Measurements from ENCODE around the gene SP2. TPM values are rescaled to one million over a fixed set of nuclear protein-coding genes. Genes with fewer than 3 reads are reported as not detected.

SP2 gene
- total RNA-seq, 2 experiments from 2014 or later = 15.7 to 19.8 TPM

DNA sequence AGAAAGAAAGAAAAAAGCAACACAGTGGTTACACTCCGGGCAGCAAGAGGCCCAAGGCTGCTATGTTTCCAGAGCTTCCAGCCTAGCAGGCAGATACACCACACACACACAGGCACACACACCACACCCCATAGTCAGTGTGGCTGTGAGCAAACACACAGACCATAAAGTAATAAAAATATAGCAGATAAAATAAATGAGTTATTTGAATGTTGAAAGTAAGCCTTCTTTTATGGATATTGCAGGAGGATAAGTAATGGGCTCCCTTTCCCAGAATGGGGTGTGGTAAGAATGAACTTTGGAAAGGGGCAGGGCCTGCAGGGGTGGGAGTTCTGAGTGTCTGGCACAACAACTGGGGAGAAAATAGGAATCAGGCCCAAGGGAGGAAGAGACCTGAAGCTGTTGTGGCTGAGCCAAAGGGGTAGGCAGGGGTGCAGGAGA, 70.1 kb downstream of the SP2 start:
- no peak overlapping the region for H3K27ac Mint-ChIP-seq
- H3K9me3 Mint-ChIP-seq (ENCODE audit: low read depth) = no peaks in the 10 kb centered on the region
- intact Hi-C loops (cut with DNase I, micrococcal nuclease) = no loop called here
- ChIA-PET POLR2A (no interaction called here), CTCF (interaction anchor here (0.6 to 8.2 kb wide), 2 partner anchors 20 to 33 kb away, joined by 3 to 222 read pairs; partner anchors contain the start of gene PNPO)
- no peaks in the 10 kb centered on the region for H3K36me3 Mint-ChIP-seq (ENCODE audit: low read depth)
- no peaks in the 10 kb centered on the region for H3K27me3 Mint-ChIP-seq
- ATAC-seq (no peak), DNase-seq (no peak)
- no peak overlapping the region for H3K4me3 Mint-ChIP-seq
- H3K4me1 Mint-ChIP-seq = peaks cover 9% of the 10 kb centered on the region

GRCh38 chr17:47967607-47968252, 71.7 kb downstream of the SP2 start:
- ChIA-PET POLR2A (no interaction called here), CTCF (interaction anchor here (1.0 to 8.2 kb wide), 4 partner anchors 11 to 137 kb away, joined by 3 to 222 read pairs (median 15); partner anchors contain the start of gene PNPO)
- intact Hi-C loops (cut with DNase I, micrococcal nuclease) = no loop called here
- H3K9me3 Mint-ChIP-seq (ENCODE audit: low read depth) = no peaks in the 10 kb centered on the region
- ATAC-seq = no peak
- peaks cover 19% of the 10 kb centered on the region for H3K4me1 Mint-ChIP-seq
- H3K27me3 Mint-ChIP-seq = no peaks in the 10 kb centered on the region
- H3K4me3 Mint-ChIP-seq = no peak overlapping the region
- H3K36me3 Mint-ChIP-seq (ENCODE audit: low read depth) = no peaks in the 10 kb centered on the region
- no peak for DNase-seq
- H3K27ac Mint-ChIP-seq = no peak overlapping the region

DNA sequence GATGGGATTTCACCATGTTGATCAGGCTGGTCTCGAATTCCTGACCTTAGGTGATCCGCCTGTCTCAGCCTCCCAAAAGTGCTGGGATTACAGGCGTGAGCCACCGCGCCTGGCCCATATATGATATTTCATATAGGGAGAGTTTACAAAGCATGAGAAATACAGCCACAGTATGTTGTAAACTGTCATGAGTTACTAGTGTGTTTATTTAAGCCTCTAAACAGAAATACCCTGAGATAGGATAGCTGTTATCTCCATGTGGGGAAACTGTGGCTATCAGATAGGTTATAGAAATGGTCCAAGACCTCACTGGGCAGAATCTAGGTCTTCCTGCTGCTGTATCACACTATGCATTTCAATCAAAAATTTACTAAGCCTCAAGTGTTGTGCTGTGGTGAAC, 72.8 kb downstream of the SP2 start:
- Mint-ChIP-seq H3K36me3 (ENCODE audit: low read depth) (peaks cover 1% of the 10 kb centered on the region), H3K27me3 (no peaks in the 10 kb centered on the region), H3K9me3 (ENCODE audit: low read depth) (no peaks in the 10 kb centered on the region), H3K4me1 (peaks cover 21% of the 10 kb centered on the region), H3K27ac (no peak overlapping the region), H3K4me3 (no peak overlapping the region)
- ChIA-PET CTCF (interaction anchor here (0.6 to 8.2 kb wide), 8 partner anchors 11 to 138 kb away, joined by 3 to 222 read pairs (median 8); partner anchors contain the start of genes PNPO and SCRN2), POLR2A (interaction anchor here (3.3 kb wide), 1 partner anchor 73 kb away, joined by 22 read pairs; the partner anchor contains the start of gene SP2)
- DNase-seq (no peak), ATAC-seq (no peak)
- intact Hi-C loops (cut with DNase I, micrococcal nuclease) = no loop called here

DNA sequence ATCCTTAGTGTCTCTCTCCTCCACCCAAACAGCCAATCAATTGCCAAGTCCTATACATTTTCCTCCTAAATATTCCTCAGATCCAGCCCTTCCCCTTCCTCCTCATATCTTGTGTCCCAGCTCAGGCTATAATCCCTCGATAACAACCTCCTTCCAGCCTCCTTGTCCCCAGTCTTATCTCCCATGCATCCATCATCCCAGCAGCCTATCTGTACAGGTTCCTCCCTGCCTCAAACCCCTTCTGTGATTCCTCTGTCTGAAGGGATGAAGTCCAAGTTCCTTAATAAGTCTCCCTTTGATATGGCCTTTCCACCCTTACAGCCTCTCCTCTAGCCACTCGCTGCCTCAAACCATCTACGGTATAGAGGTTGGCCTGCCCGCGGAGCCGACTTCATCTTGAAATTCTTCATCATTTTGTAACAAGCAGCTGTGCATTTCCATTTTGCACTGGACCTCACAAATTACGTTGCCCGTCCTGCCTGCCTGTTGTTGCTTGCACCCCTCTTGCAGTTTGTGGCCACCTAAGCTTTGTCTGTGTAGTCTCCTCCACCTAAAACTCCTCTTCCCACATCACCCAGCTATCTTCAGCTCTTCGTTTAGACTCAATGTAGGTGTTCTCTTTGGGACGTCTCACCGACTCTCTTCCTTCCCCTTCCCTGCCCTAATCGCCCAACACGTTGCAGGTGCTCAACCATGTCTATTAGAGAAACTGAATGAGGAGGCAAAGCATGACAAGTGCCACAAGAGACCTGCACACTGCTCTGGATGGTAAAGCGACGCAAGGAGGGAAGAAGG, 74.1 kb downstream of the SP2 start:
- POLR2A ChIA-PET = interaction anchor here (0.8 to 3.3 kb wide), 4 partner anchors 20 to 75 kb away, joined by 6 to 22 read pairs (median 11); partner anchors contain the start of genes PNPO and SP2
- Mint-ChIP-seq H3K27me3 (no peaks in the 10 kb centered on the region), H3K4me1 (peaks cover 21% of the 10 kb centered on the region), H3K27ac (peak overlapping the region; percentile 69), H3K9me3 (ENCODE audit: low read depth) (no peaks in the 10 kb centered on the region), H3K36me3 (ENCODE audit: low read depth) (peaks cover 13% of the 10 kb centered on the region), H3K4me3 (peak overlapping the region; percentile 97)
- DNase-seq (no peak), ATAC-seq (no peak)
- intact Hi-C loops (cut with DNase I, micrococcal nuclease) = loop anchor here (1.0 to 2.0 kb wide), 11 partner anchors 21 to 321 kb away; partner anchors contain the start of genes NFE2L1 (in 2 of the 2), PNPO (in 2 of the 2), SCRN2 (in 2 of the 2) and SP2 (in 2 of the 2)
- CTCF ChIA-PET = interaction anchor here (0.6 to 8.2 kb wide), 30 partner anchors 9 to 640 kb away, joined by 3 to 222 read pairs (median 4); partner anchors contain the start of genes PNPO, PRR15L, SCRN2 and SP2

GRCh38 chr17:47970725-47971499, 74.9 kb downstream of the SP2 start, which contains the start of gene CDK5RAP3:
CDK5RAP3 (plus strand) TSS chr17:47971113; CDS start chr17:47971147, 34 bp downstream.
- H3K4me3 Mint-ChIP-seq = peak within 1 kb of the TSS; percentile 97
- H3K4me1 Mint-ChIP-seq = peaks cover 21% of the 10 kb centered on the region
- peaks cover 18% of the 10 kb centered on the region for H3K36me3 Mint-ChIP-seq (ENCODE audit: low read depth)
- no peaks in the 10 kb centered on the region for H3K9me3 Mint-ChIP-seq (ENCODE audit: low read depth)
- DNase-seq (peak; percentile 100), ATAC-seq (peak; percentile 100)
- POLR2A ChIA-PET = interaction anchor here (1.5 to 3.3 kb wide), 3 partner anchors 24 to 75 kb away, joined by 7 to 22 read pairs (median 15); partner anchors contain the start of genes PNPO and SP2
- CTCF ChIA-PET = interaction anchor here (0.6 to 8.2 kb wide), 40 partner anchors 9 to 1737 kb away, joined by 3 to 222 read pairs (median 4); partner anchors contain the start of genes PNPO, PRR15L, SLC35B1 and SP2
- intact Hi-C loops (cut with DNase I, micrococcal nuclease) = loop anchor here (1.0 to 2.0 kb wide), 11 partner anchors 22 to 322 kb away; partner anchors contain the start of genes NFE2L1 (in 2 of the 2), PNPO (in 2 of the 2), SCRN2 (in 2 of the 2) and SP2 (in 2 of the 2)
- no peaks in the 10 kb centered on the region for H3K27me3 Mint-ChIP-seq
- peak within 1 kb of the TSS; percentile 94 for H3K27ac Mint-ChIP-seq

GRCh38 chr17:47973541-47973940, 77.5 kb downstream of the SP2 start:
- H3K27me3 Mint-ChIP-seq = no peaks in the 10 kb centered on the region
- peaks cover 21% of the 10 kb centered on the region for H3K4me1 Mint-ChIP-seq
- H3K4me3 Mint-ChIP-seq = no peak overlapping the region
- POLR2A ChIA-PET = interaction anchor here (1.5 kb wide), 1 partner anchor 78 kb away, joined by 3 read pairs; no protein-coding TSS in a partner anchor
- CTCF ChIA-PET = interaction anchor here (8.2 kb wide), 1 partner anchor 28 kb away, joined by 222 read pairs; the partner anchor contains the start of gene PNPO
- intact Hi-C loops (cut with DNase I, micrococcal nuclease) = no loop called here
- no peak overlapping the region for H3K27ac Mint-ChIP-seq
- peaks cover 30% of the 10 kb centered on the region for H3K36me3 Mint-ChIP-seq (ENCODE audit: low read depth)
- H3K9me3 Mint-ChIP-seq (ENCODE audit: low read depth) = no peaks in the 10 kb centered on the region
- DNase-seq (no peak), ATAC-seq (no peak)

DNA sequence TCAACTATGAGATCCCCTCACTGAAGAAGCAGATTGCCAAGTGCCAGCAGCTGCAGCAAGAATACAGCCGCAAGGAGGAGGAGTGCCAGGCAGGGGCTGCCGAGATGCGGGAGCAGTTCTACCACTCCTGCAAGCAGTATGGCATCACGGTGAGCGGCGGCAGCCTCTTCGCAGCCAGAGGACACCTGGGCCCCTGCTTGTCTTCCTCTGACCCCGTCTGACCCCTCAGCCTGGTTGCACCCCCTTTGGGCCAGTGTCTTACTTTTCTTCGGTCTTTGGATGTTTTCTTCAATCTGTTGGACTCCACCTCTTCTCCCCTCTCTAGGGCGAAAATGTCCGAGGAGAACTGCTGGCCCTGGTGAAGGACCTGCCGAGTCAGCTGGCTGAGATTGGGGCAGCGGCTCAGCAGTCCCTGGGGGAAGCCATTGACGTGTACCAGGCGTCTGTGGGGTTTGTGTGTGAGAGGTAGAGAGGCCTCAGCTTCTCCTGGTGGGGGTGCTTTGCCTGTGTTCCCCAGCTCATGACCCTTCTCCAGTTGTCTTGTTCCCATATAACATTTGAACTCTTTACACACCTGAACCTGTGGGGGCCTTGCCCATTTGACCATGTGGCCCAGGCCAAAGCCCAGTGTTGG, 79.3 kb downstream of the SP2 start:
- no peak for ATAC-seq
- peaks cover 14% of the 10 kb centered on the region for H3K4me1 Mint-ChIP-seq

DNA sequence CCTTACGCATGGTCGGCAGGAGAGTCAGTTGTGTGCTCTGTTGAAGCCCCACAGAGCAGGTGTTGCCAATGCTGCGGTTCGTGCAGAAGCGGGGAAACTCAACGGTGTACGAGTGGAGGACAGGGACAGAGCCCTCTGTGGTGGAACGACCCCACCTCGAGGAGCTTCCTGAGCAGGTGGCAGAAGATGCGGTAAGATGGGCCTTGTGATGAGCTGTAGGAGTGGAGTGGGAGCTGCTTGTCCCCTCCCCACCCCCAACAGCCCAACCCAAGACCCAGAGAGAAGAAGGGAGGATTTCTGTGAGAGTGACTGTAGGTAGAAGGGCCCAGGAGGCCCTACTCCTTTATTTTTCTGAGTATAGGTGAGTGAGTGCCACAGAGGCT, 79.8 kb downstream of the SP2 start:
- H3K4me1 Mint-ChIP-seq = peaks cover 12% of the 10 kb centered on the region
- ATAC-seq (no peak), DNase-seq (no peak)
- CTCF ChIA-PET = interaction anchor here (0.5 to 4.5 kb wide), 6 partner anchors 17 to 637 kb away, joined by 3 to 28 read pairs (median 3); partner anchors contain the start of gene PNPO
- no peaks in the 10 kb centered on the region for H3K9me3 Mint-ChIP-seq (ENCODE audit: low read depth)
- H3K4me3 Mint-ChIP-seq = no peak overlapping the region
- no peak overlapping the region for H3K27ac Mint-ChIP-seq
- POLR2A ChIA-PET = no interaction called here
- peaks cover 39% of the 10 kb centered on the region for H3K36me3 Mint-ChIP-seq (ENCODE audit: low read depth)
- H3K27me3 Mint-ChIP-seq = no peaks in the 10 kb centered on the region
- intact Hi-C loops (cut with DNase I, micrococcal nuclease) = no loop called here

More for the DNA sequence above, 79.3 kb downstream of the SP2 start:
- no peak for DNase-seq
- no peaks in the 10 kb centered on the region for H3K9me3 Mint-ChIP-seq (ENCODE audit: low read depth)
- CTCF ChIA-PET = interaction anchor here (1.0 to 4.5 kb wide), 3 partner anchors 18 to 44 kb away, joined by 3 to 28 read pairs (median 4); partner anchors contain the start of gene PNPO
- H3K36me3 Mint-ChIP-seq (ENCODE audit: low read depth) = peaks cover 38% of the 10 kb centered on the region
- POLR2A ChIA-PET = no interaction called here
- H3K27ac Mint-ChIP-seq = no peak overlapping the region
- H3K27me3 Mint-ChIP-seq = no peaks in the 10 kb centered on the region
- intact Hi-C loops (cut with DNase I, micrococcal nuclease) = no loop called here
- H3K4me3 Mint-ChIP-seq = no peak overlapping the region

DNA sequence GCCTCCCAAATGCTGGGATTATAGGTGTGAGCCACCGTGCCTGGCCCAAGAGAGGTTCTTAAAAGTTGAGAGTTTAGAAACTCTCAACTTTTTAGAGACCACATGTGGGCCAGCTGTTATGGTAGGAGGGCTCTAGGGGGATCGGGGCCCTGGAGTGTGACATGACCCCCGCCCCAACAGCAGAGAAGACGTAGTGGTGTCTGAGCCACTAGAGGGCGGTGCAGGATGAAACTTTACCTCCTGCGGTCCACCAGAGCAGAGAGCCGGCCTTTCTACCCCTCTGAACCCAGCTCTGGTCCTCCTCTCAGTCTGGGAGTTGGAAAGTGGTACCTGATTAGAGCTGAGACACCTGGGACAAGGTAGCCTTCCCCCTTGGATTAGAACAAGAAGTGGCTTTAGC, 82.3 kb downstream of the SP2 start:
- POLR2A ChIA-PET = no interaction called here
- CTCF ChIA-PET = interaction anchor here (0.6 to 5.0 kb wide), 20 partner anchors 9 to 1166 kb away, joined by 3 to 28 read pairs (median 3); partner anchors contain the start of gene CDK5RAP3
- Mint-ChIP-seq H3K36me3 (ENCODE audit: low read depth) (peaks cover 49% of the 10 kb centered on the region), H3K4me1 (no peaks in the 10 kb centered on the region), H3K27ac (no peak overlapping the region), H3K4me3 (no peak overlapping the region), H3K9me3 (ENCODE audit: low read depth) (no peaks in the 10 kb centered on the region), H3K27me3 (no peaks in the 10 kb centered on the region)
- ATAC-seq (peak; percentile 74), DNase-seq (peak; percentile 72)
- intact Hi-C loops (cut with DNase I, micrococcal nuclease) = loop anchor here in 1 of 2 experiments (1.0 kb wide), 1 partner anchor 45 kb away; no protein-coding TSS in a partner anchor

Measured in activated CD4-positive, alpha-beta T cell treated with anti-CD3 and anti-CD28 coated beads for 36 hours (primary cell).